Measurements from ENCODE around the gene COL27A1.

Gene COL27A1

GRCh38 chr9:114119242-114120191 lies 35.8 kb upstream of the COL27A1 start:
- H3K9me2 ChIP-seq (ENCODE audit: low read depth, low read length): no peaks in the 10 kb centered on the region
- no peaks in the 10 kb centered on the region for H3K79me2 ChIP-seq (ENCODE audit: insufficient read depth, low read length)
- no peaks in the 10 kb centered on the region for H3F3A ChIP-seq (ENCODE audit: insufficient read depth, low read length)
- H3K36me3 ChIP-seq (ENCODE audit: insufficient read depth, low read length): no peaks in the 10 kb centered on the region
- H3K4me3 ChIP-seq (ENCODE audit: low read depth, low read length, poor library complexity, severe bottlenecking): no peak overlapping the region
- H3K4me2 ChIP-seq (ENCODE audit: low read length): no peak overlapping the region
- H3K9me3 ChIP-seq (ENCODE audit: low read length): no peaks in the 10 kb centered on the region
- H3K27ac ChIP-seq (ENCODE audit: low read depth, low read length, poor library complexity, severe bottlenecking): no peak overlapping the region
- TF ChIP-seq EZH2 (IDR thresholded peaks at IDR 0.05; ENCODE audit: borderline replicate concordance, low read length) (no peak), CTCF (IDR thresholded peaks at IDR 0.05; ENCODE audit: low read length) (no peak)
- H3K27me3 ChIP-seq (ENCODE audit: insufficient read depth, low read length): no peaks in the 10 kb centered on the region
- no peaks in the 10 kb centered on the region for H3K4me1 ChIP-seq (ENCODE audit: insufficient read depth, low read length, severe bottlenecking)
- no peaks in the 10 kb centered on the region for H4K20me1 ChIP-seq (ENCODE audit: insufficient read depth, low read length)
- no peak overlapping the region for H2AFZ ChIP-seq (ENCODE audit: low read length)
- H3K9ac ChIP-seq (ENCODE audit: low read length): no peak overlapping the region

- H4K20me1 ChIP-seq (ENCODE audit: insufficient read depth, low read length): no peaks in the 10 kb centered on the region
- H3K9me3 ChIP-seq (ENCODE audit: low read length): no peaks in the 10 kb centered on the region
- TF ChIP-seq EZH2 (IDR thresholded peaks at IDR 0.05; ENCODE audit: borderline replicate concordance, low read length) (no peak), CTCF (IDR thresholded peaks at IDR 0.05; ENCODE audit: low read length) (no peak)
- H3K27me3 ChIP-seq (ENCODE audit: insufficient read depth, low read length): no peaks in the 10 kb centered on the region
- H3K4me3 ChIP-seq (ENCODE audit: low read depth, low read length, poor library complexity, severe bottlenecking): no peak overlapping the region
- H3K27ac ChIP-seq (ENCODE audit: low read depth, low read length, poor library complexity, severe bottlenecking): no peak overlapping the region
- H2AFZ ChIP-seq (ENCODE audit: low read length): no peak overlapping the region
- H3K9me2 ChIP-seq (ENCODE audit: low read depth, low read length): no peaks in the 10 kb centered on the region
- H3K4me1 ChIP-seq (ENCODE audit: insufficient read depth, low read length, severe bottlenecking): no peaks in the 10 kb centered on the region
- no peaks in the 10 kb centered on the region for H3K36me3 ChIP-seq (ENCODE audit: insufficient read depth, low read length)
- H3K79me2 ChIP-seq (ENCODE audit: insufficient read depth, low read length): no peaks in the 10 kb centered on the region
- H3K9ac ChIP-seq (ENCODE audit: low read length): no peak overlapping the region
- H3F3A ChIP-seq (ENCODE audit: insufficient read depth, low read length): no peaks in the 10 kb centered on the region
- H3K4me2 ChIP-seq (ENCODE audit: low read length): no peak overlapping the region
Measured at GRCh38 chr9:114120192-114121014, 34.9 kb upstream of the COL27A1 start.

GRCh38 chr9:114121227-114122135 lies 33.9 kb upstream of the COL27A1 start:
- no peaks in the 10 kb centered on the region for H3K4me1 ChIP-seq (ENCODE audit: insufficient read depth, low read length, severe bottlenecking)
- H3K79me2 ChIP-seq (ENCODE audit: insufficient read depth, low read length): no peaks in the 10 kb centered on the region
- H3K4me2 ChIP-seq (ENCODE audit: low read length): no peak overlapping the region
- no peaks in the 10 kb centered on the region for H3K9me3 ChIP-seq (ENCODE audit: low read length)
- no peak overlapping the region for H3K9ac ChIP-seq (ENCODE audit: low read length)
- no peak overlapping the region for H3K27ac ChIP-seq (ENCODE audit: low read depth, low read length, poor library complexity, severe bottlenecking)
- TF ChIP-seq CTCF (IDR thresholded peaks at IDR 0.05; ENCODE audit: low read length) (no peak), EZH2 (IDR thresholded peaks at IDR 0.05; ENCODE audit: borderline replicate concordance, low read length) (no peak)
- no peaks in the 10 kb centered on the region for H3K36me3 ChIP-seq (ENCODE audit: insufficient read depth, low read length)
- H4K20me1 ChIP-seq (ENCODE audit: insufficient read depth, low read length): no peaks in the 10 kb centered on the region
- no peaks in the 10 kb centered on the region for H3F3A ChIP-seq (ENCODE audit: insufficient read depth, low read length)
- no peak overlapping the region for H2AFZ ChIP-seq (ENCODE audit: low read length)
- no peaks in the 10 kb centered on the region for H3K27me3 ChIP-seq (ENCODE audit: insufficient read depth, low read length)
- H3K4me3 ChIP-seq (ENCODE audit: low read depth, low read length, poor library complexity, severe bottlenecking): no peak overlapping the region
- H3K9me2 ChIP-seq (ENCODE audit: low read depth, low read length): no peaks in the 10 kb centered on the region

Measured in OCI-LY1 (cell line).